WERI-Rb-1 (cell line): ENCODE data around the gene NECTIN3.

Experiments used
- DNase-seq: peaks from one replicate; pipeline ENCODE4 v3.0.0-alpha.2; 2020
- H3K27ac ChIP-seq: fragments of 250-450 bp; sonication (Bioruptor Pico); 2 replicates; pipeline ENCODE4 v1.5.1; 2020; ENCODE audit warnings: mild to moderate bottlenecking, moderate library complexity
- H3K27me3 ChIP-seq: fragments of 250-450 bp; sonication (Bioruptor Pico); 2 replicates; pipeline ENCODE4 v1.5.1; 2021; ENCODE audit warnings: mild to moderate bottlenecking, low read depth, moderate library complexity; ENCODE audit not compliant: insufficient read depth, severe bottlenecking
- H3K36me3 ChIP-seq: fragments of 250-450 bp; sonication (Bioruptor Pico); 2 replicates; pipeline ENCODE4 v1.5.1; 2020; ENCODE audit warnings: mild to moderate bottlenecking, moderate library complexity
- H3K4me3 ChIP-seq: 2 replicates; pipeline ENCODE4 v1.5.1; 2011; ENCODE audit warnings: low read depth, mild to moderate bottlenecking, control low read depth, low read length
- H3K9me3 ChIP-seq: fragments of 250-450 bp; sonication (Bioruptor Pico); 2 replicates; pipeline ENCODE4 v1.5.1; 2021; ENCODE audit warnings: mild to moderate bottlenecking, moderate library complexity; ENCODE audit not compliant: severe bottlenecking
- CTCF ChIP-seq: IDR thresholded peaks from 2 replicates; pipeline ENCODE4 v1.5.1; 2011; ENCODE audit warnings: low read depth, mild to moderate bottlenecking, control low read depth, inconsistent platforms, low read length

NECTIN3 gene

GRCh38 chr3:111241960-111242359, 170.3 kb downstream of the NECTIN3 start:
- no peak for TF ChIP-seq CTCF
- Histone ChIP-seq H3K27ac (no peak overlapping the region), H3K4me3 (no peak overlapping the region), H3K36me3 (no peaks in the 10 kb centered on the region), H3K9me3 (peaks cover 6% of the 10 kb centered on the region), H3K27me3 (no peaks in the 10 kb centered on the region)
- no peak for DNase-seq
